KMS-11 (cell line): ENCODE data around the gene RHOD.

ENCODE experiments used
- H2AFZ ChIP-seq: fragments of 200-600 bp; sonication (generic); 2 replicates; pipeline ENCODE4 v1.6.1; 2016; ENCODE audit warnings: antibody characterized with exemption, mixed run types, low read depth
- H3K27ac ChIP-seq: fragments of 200-600 bp; sonication (generic); 2 replicates; pipeline ENCODE4 v1.6.1; 2016; ENCODE audit warnings: mild to moderate bottlenecking, mixed run types
- H3K27me3 ChIP-seq: fragments of 200-600 bp; sonication (generic); 2 replicates; pipeline ENCODE4 v1.6.1; 2017; ENCODE audit warnings: mild to moderate bottlenecking, low read depth, mixed run types, moderate library complexity; ENCODE audit not compliant: insufficient read depth
- H3K36me3 ChIP-seq: fragments of 200-600 bp; sonication (generic); 2 replicates; pipeline ENCODE4 v1.6.1; 2017; ENCODE audit warnings: mild to moderate bottlenecking, mixed run types; ENCODE audit not compliant: insufficient read depth
- H3K4me1 ChIP-seq: fragments of 200-600 bp; sonication (generic); 2 replicates; pipeline ENCODE4 v1.6.1; 2016; ENCODE audit warnings: mild to moderate bottlenecking, low read depth, mixed run types; ENCODE audit not compliant: poor library complexity, severe bottlenecking
- H3K4me2 ChIP-seq: fragments of 200-600 bp; sonication (generic); 2 replicates; pipeline ENCODE4 v1.7.0; 2016; ENCODE audit warnings: mild to moderate bottlenecking, mixed run types
- H3K4me3 ChIP-seq: fragments of 200-600 bp; sonication (generic); IDR thresholded peaks from 2 replicates; pipeline ENCODE4 v1.6.1; 2017; ENCODE audit warnings: low read depth, low read length, mixed read lengths; ENCODE audit not compliant: insufficient read depth
- H3K79me2 ChIP-seq: fragments of 200-600 bp; sonication (generic); 2 replicates; pipeline ENCODE4 v1.6.1; 2016; ENCODE audit warnings: low read depth, mixed run types; ENCODE audit not compliant: insufficient read depth
- H3K9ac ChIP-seq: fragments of 200-600 bp; sonication (generic); 2 replicates; pipeline ENCODE4 v1.6.1; 2016; ENCODE audit warnings: mild to moderate bottlenecking, mixed run types
- H4K20me1 ChIP-seq: fragments of 200-600 bp; sonication (generic); 2 replicates; pipeline ENCODE4 v1.6.1; 2016; ENCODE audit warnings: mild to moderate bottlenecking, mixed run types; ENCODE audit not compliant: insufficient read depth
- TF ChIP-seq, protein P1 (sequence below): fragments of 200-600 bp; sonication (generic); conservative IDR thresholded peaks from 2 replicates; pipeline ENCODE4 v1.6.1; 2017; ENCODE audit warnings: low read depth, mild to moderate bottlenecking, antibody characterized with exemption, low read length, moderate library complexity, mixed read lengths

Gene RHOD

DNA sequence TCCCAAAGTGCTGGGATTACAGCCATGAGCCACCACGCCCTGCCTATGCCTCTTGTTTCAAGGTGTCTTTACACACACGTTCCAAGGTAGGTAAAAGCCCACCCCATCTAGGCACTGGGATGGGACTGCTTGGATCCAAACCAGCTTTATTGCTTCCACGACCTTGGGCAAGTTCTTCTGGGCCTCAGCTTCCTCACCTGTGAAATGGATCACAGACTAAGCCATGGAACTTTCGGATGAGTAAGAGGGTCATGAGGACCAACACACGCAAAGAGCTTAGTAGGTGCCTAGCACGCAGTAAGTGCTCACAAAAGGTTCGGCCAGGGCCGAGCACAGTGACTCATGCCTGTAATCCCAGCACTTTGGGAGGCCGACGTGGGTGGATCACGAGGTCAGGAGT lies 15.6 kb downstream of the RHOD start:
- Histone ChIP-seq H2AFZ (no peak overlapping the region), H3K27me3 (no peaks in the 10 kb centered on the region), H3K4me2 (no peak overlapping the region), H3K9ac (no peak overlapping the region), H3K79me2 (no peaks in the 10 kb centered on the region), H3K27ac (no peak overlapping the region), H3K36me3 (no peaks in the 10 kb centered on the region), H3K4me1 (no peaks in the 10 kb centered on the region), H4K20me1 (no peaks in the 10 kb centered on the region), H3K4me3 (no peak overlapping the region)
- TF ChIP-seq, protein P1, sequence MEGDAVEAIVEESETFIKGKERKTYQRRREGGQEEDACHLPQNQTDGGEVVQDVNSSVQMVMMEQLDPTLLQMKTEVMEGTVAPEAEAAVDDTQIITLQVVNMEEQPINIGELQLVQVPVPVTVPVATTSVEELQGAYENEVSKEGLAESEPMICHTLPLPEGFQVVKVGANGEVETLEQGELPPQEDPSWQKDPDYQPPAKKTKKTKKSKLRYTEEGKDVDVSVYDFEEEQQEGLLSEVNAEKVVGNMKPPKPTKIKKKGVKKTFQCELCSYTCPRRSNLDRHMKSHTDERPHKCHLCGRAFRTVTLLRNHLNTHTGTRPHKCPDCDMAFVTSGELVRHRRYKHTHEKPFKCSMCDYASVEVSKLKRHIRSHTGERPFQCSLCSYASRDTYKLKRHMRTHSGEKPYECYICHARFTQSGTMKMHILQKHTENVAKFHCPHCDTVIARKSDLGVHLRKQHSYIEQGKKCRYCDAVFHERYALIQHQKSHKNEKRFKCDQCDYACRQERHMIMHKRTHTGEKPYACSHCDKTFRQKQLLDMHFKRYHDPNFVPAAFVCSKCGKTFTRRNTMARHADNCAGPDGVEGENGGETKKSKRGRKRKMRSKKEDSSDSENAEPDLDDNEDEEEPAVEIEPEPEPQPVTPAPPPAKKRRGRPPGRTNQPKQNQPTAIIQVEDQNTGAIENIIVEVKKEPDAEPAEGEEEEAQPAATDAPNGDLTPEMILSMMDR: no peak

DNA sequence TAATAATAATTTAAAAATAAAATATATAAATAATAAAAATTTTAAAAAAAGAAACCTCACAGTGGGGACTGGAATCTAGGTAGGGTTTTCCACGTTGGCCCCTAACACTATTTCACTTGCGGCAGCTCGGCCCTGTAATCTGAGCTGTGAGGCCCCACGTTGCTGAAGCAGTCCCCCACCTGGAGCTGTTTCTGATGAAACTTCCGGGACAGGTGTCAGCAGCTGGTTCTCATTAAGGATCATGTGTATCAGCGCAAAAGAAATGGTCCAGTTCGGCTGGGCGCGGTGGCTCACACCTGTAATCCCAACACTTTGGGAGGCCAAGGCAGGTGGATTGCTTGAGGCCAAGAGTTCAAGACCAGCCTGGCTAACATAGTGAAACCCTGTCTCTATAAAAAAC lies 17.3 kb downstream of the RHOD start:
- Histone ChIP-seq H3K79me2 (no peaks in the 10 kb centered on the region), H3K27me3 (no peaks in the 10 kb centered on the region), H3K4me2 (no peak overlapping the region), H3K9ac (no peak overlapping the region), H3K4me1 (peaks cover 1% of the 10 kb centered on the region), H3K36me3 (no peaks in the 10 kb centered on the region), H3K27ac (no peak overlapping the region), H2AFZ (no peak overlapping the region), H3K4me3 (no peak overlapping the region), H4K20me1 (no peaks in the 10 kb centered on the region)
- TF ChIP-seq, protein P1: no peak

DNA sequence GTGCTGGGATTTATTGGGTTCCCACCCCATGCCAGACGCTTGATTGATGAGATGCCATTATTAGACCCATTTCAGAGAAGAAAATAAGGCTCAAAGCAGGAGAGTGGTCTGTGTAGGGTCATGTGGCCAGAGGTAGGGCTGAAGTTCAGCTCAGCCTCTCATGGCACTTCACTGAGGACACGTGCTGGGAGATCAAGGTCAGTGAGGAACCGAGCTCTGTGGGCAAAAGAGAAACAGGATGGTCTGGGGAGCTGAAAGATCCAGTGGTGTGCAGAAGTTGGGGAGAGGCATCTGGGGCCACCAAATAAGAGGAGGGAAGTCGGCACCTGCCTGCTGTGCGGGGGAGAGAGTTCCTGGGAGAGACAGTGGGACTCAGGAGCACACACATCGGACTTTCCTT lies 19.6 kb downstream of the RHOD start:
- Histone ChIP-seq H4K20me1 (no peaks in the 10 kb centered on the region), H3K27me3 (no peaks in the 10 kb centered on the region), H3K4me2 (no peak overlapping the region), H3K79me2 (no peaks in the 10 kb centered on the region), H2AFZ (no peak overlapping the region), H3K27ac (no peak overlapping the region), H3K4me3 (no peak overlapping the region), H3K36me3 (no peaks in the 10 kb centered on the region), H3K4me1 (peaks cover 7% of the 10 kb centered on the region), H3K9ac (no peak overlapping the region)
- TF ChIP-seq, protein P1: no peak

DNA sequence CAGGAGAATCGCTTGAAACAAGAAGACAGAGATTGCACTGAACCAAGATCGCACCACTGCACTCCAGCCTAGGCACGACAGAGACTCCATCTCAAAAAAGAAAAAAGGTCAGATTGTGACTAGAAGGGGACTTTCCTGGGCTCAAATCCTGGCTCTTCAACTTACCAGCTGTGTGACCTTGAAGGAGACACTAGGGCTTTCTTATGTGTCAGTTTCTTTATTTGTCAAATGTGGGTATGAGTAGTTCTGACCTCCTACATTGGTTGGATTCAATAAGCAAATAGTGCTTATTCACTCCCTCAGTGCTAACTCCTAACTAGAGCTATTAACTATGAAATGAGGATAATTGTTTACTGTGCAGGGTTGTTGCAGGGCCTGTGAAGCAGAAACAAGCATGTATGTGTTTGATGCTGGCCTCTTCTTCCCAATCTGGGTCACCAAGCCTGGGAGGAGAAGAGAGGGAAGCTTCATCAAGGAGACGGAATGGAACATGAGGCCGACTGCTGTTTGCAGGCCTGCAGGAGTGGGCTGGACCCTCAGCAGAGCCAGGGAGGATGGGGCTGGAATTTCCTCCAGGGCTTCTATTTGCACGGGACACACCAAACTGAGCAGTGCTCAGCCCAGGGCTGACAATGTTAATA lies 22.5 kb downstream of the RHOD start:
- Histone ChIP-seq H3K27me3 (no peaks in the 10 kb centered on the region), H3K36me3 (no peaks in the 10 kb centered on the region), H2AFZ (no peak overlapping the region), H3K9ac (no peak overlapping the region), H3K4me1 (peaks cover 7% of the 10 kb centered on the region), H3K27ac (no peak overlapping the region), H3K4me2 (no peak overlapping the region), H3K79me2 (no peaks in the 10 kb centered on the region), H3K4me3 (no peak overlapping the region), H4K20me1 (no peaks in the 10 kb centered on the region)
- TF ChIP-seq, protein P1: no peak
